Measurements from ENCODE around the gene PODN. TPM values are rescaled to one million over a fixed set of nuclear protein-coding genes. Genes with fewer than 3 reads are reported as not detected.

The PODN gene
- total RNA-seq, 1 donor from 2014 or later: 0.26 TPM

GRCh38 chr1:53104289-53104913, 42.4 kb downstream of the PODN start:
- peaks cover 19% of the 10 kb centered on the region for H3K4me1 Mint-ChIP-seq (ENCODE audit: low read depth)
- TF ChIP-seq CTCF (IDR thresholded peaks at IDR 0.05; ENCODE audit: unreplicated experiment): no peak
- H3K36me3 Mint-ChIP-seq (ENCODE audit: insufficient read depth): no peaks in the 10 kb centered on the region
- H3K27ac Mint-ChIP-seq: no peak overlapping the region
- no peak overlapping the region for H3K4me3 Mint-ChIP-seq (ENCODE audit: low read depth)
- peaks cover 51% of the 10 kb centered on the region for H3K27me3 Mint-ChIP-seq
- no peak for DNase-seq (ENCODE audit: low spot score, unreplicated experiment)
- no peaks in the 10 kb centered on the region for H3K9me3 Mint-ChIP-seq (ENCODE audit: low read depth)

GRCh38 chr1:53107090-53107489, 45.1 kb downstream of the PODN start:
- Mint-ChIP-seq H3K9me3 (ENCODE audit: low read depth) (no peaks in the 10 kb centered on the region), H3K4me1 (ENCODE audit: low read depth) (peaks cover 35% of the 10 kb centered on the region), H3K27ac (no peak overlapping the region), H3K4me3 (ENCODE audit: low read depth) (no peak overlapping the region), H3K36me3 (ENCODE audit: insufficient read depth) (no peaks in the 10 kb centered on the region), H3K27me3 (peaks cover 75% of the 10 kb centered on the region)
- no peak for TF ChIP-seq CTCF (IDR thresholded peaks at IDR 0.05; ENCODE audit: unreplicated experiment)
- DNase-seq (ENCODE audit: low spot score, unreplicated experiment): no peak

- Mint-ChIP-seq H3K27ac (no peak overlapping the region), H3K4me3 (ENCODE audit: low read depth) (no peak overlapping the region), H3K4me1 (ENCODE audit: low read depth) (peaks cover 35% of the 10 kb centered on the region), H3K36me3 (ENCODE audit: insufficient read depth) (no peaks in the 10 kb centered on the region), H3K27me3 (peaks cover 82% of the 10 kb centered on the region), H3K9me3 (ENCODE audit: low read depth) (no peaks in the 10 kb centered on the region)
- no peak for TF ChIP-seq CTCF (IDR thresholded peaks at IDR 0.05; ENCODE audit: unreplicated experiment)
- DNase-seq (ENCODE audit: low spot score, unreplicated experiment): no peak
These were observed 45.7 kb downstream of the PODN start for GRCh38 chr1:53107570-53108322.

- H3K4me3 Mint-ChIP-seq (ENCODE audit: low read depth): no peak overlapping the region
- no peaks in the 10 kb centered on the region for H3K9me3 Mint-ChIP-seq (ENCODE audit: low read depth)
- peak overlapping the region; percentile 25 for H3K27ac Mint-ChIP-seq
- no peak for TF ChIP-seq CTCF (IDR thresholded peaks at IDR 0.05; ENCODE audit: unreplicated experiment)
- H3K27me3 Mint-ChIP-seq: peaks cover 87% of the 10 kb centered on the region
- DNase-seq (ENCODE audit: low spot score, unreplicated experiment): no peak
- no peaks in the 10 kb centered on the region for H3K36me3 Mint-ChIP-seq (ENCODE audit: insufficient read depth)
- peaks cover 35% of the 10 kb centered on the region for H3K4me1 Mint-ChIP-seq (ENCODE audit: low read depth)
These were observed 46.9 kb downstream of the PODN start for GRCh38 chr1:53108646-53109580.
